Heart left ventricle (tissue), 16 donors: ENCODE data around the gene CSTPP1. TPM values are rescaled to one million over a fixed set of nuclear protein-coding genes. Genes with fewer than 3 reads are reported as not detected.
A peak's percentile ranks its signal among the peaks of the same experiment; 100 is the strongest.

Experiments used
- ATAC-seq, 4 donors: fragments of 200-7000 bp; cut with Tn5 transposase; one replicate each; pipeline ENCODE4 v1.9.1; 2020 to 2022; ENCODE audit warnings: moderate library complexity in 4 of 4, mild to moderate bottlenecking in 3 of 4, moderate number of reproducible peaks in 1 of 4
- DNase-seq, 5 donors: peaks; one replicate each; pipeline ENCODE4 v3.0.0-alpha.2; 2020
- H3K27ac ChIP-seq, 12 donors: fragments of 200-600 bp; sonication (generic) in 4 of 12; one replicate each; pipeline versions ENCODE4 v1.5.0 to v1.8.0; 2016 to 2022; ENCODE audit warnings: mild to moderate bottlenecking in 2 of 12
- H3K27me3 ChIP-seq, 9 donors: fragments of 200-600 bp; sonication (generic) in 2 of 9; one replicate each; pipeline versions ENCODE4 v1.5.1 to v1.8.0; 2016 to 2022; ENCODE audit warnings: mild to moderate bottlenecking in 3 of 9
- H3K36me3 ChIP-seq, 9 donors: fragments of 200-600 bp; sonication (generic) in 2 of 9; one replicate each; pipeline versions ENCODE4 v1.5.0 to v1.8.0; 2018 to 2022; ENCODE audit warnings: mild to moderate bottlenecking in 2 of 9
- H3K4me1 ChIP-seq, 12 donors: fragments of 200-600 bp; sonication (generic) in 4 of 12; one replicate each; pipeline versions ENCODE4 v1.5.0 to v1.8.0; 2016 to 2022; ENCODE audit warnings: mild to moderate bottlenecking in 3 of 12
- H3K4me3 ChIP-seq, 12 donors: fragments of 200-600 bp; sonication (generic) in 4 of 12; one replicate each; pipeline versions ENCODE4 v1.5.0 to v1.8.0; 2017 to 2022; ENCODE audit warnings: mild to moderate bottlenecking in 9 of 12, moderate library complexity in 4 of 12
- H3K9me3 ChIP-seq, 12 donors: fragments of 200-600 bp; sonication (generic) in 4 of 12; one replicate each; pipeline versions ENCODE4 v1.5.0 to v1.8.0; 2016 to 2022; ENCODE audit warnings: mild to moderate bottlenecking in 1 of 12
- POLR2A ChIP-seq, 2 donors: fragments of 450-650 bp; IDR thresholded peaks; one replicate each; pipeline ENCODE4 v1.6.1; 2017; ENCODE audit warnings: antibody characterized with exemption in 2 of 2, mild to moderate bottlenecking in 2 of 2, moderate library complexity in 2 of 2
- WGBS, 4 donors: extraction: QIAGEN DNeasy Blood & Tissue Kit in 2 of 4; methylation state at CpG; one replicate each; pipeline versions ENCODE4 v1.1.5 to v1.1.7; 2013 to 2018; 5-methylcytosine and 5-hydroxymethylcytosine counted together
- intact Hi-C, 10 donors: fragments of 100-400 bp; cut with DNase I; formaldehyde crosslinking; loops; one replicate each; pipeline versions ENCODE4 v1.11.1 to v1.14.2; 2022
- polyA plus RNA-seq, 2 donors: library from polyadenylated mRNA; stranded (reverse); fragments of 200-250 nt; gene quantifications; one replicate each; pipeline ENCODE4 v1.2.3, GENCODE V29; 2013
- total RNA-seq, 9 donors: library from RNA; depleted of rRNA in 2 of 9; stranded (reverse); fragments of >200 nt in 2 of 9; fragmentation: NEBNext Ultra II Directional in 3 of 9; extraction: Animal tissue kit (Norgen Biotek cat#: 25700) in 3 of 9; gene quantifications; one replicate each; pipeline versions ENCODE4 v1.1.0 to v1.2.4, GENCODE V29; 2016 to 2023
- TF ChIP-seq, protein P1 (sequence below), 12 donors: fragments of 200-600 bp; sonication (generic) in 4 of 12; IDR thresholded peaks; one replicate each; pipeline versions ENCODE4 v1.5.0 to v1.8.0; 2018 to 2022; ENCODE audit warnings: antibody characterized with exemption in 12 of 12, mild to moderate bottlenecking in 5 of 12
- donor health status: ischemic (EF 13 %, LVEDD 7.1; RV severe dilation, severe dysfunction).
- donor health status: healthy with polysubstance abuse.
- donor health status: DM: no; HTN: yes; CAD: no.
- donor health status: DM: no; HTN: no; CAD: no.
- donor health status: ischemic (EF 25% LVEDD 6.9; RV normal size, moderate dysfunction).
- donor health status: ischemic (EF 25% LVEDD 5.7; RV mildly dilated, moderate dysfunction).
- donor health status: healthy.
- donor health status: DM: yes; HTN: yes; CAD: no.
- donor health status: ischemic (EF 35%, LVEDD 5.7; RV mildly dilated, moderate dysfunction).
- donor health status: nonischemic (EF 11% LVEDD 7.7; RV severe dilation, severe dysfunction).
- donor health status: DM: yes; HTN: yes; CAD: no.
- donor health status: PGD.
- donor health status: ischemic (EF 29% LVEDD 5.4; RV normal size, mild dysfunction).
- donor health status: nonischemic (EF 23%, LVEDD 6.1; RV moderate dilation, normal function).

Gene CSTPP1
- total and polyA plus RNA-seq, 11 donors: 9.9 to 33.4 (median 14.7) TPM

DNA sequence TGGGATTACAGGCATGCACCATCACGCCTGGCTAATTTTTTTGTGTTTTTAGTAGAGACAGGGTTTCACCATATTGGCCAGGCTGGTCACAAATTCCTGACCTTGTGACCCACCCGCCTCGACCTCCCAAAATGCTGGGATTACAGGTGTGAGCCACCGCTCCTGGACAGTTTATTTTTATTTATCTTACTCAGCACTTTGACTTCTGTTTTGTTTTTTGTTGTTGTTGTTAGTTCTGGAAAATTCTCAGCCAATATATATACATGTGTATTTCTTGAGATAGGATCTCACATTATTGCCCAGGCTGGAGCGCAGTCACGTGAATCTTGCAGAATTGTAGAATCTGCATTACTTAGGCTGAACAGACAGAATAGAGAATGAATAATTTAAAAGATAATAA lies 107.6 kb downstream of the CSTPP1 start:
- no peaks in the 10 kb centered on the region for H3K36me3 ChIP-seq
- H3K9me3 ChIP-seq: no peaks in the 10 kb centered on the region
- H3K4me3 ChIP-seq: no peak overlapping the region
- DNase-seq (no peak), ATAC-seq (no peak)
- H3K4me1 ChIP-seq: no peaks in the 10 kb centered on the region
- H3K27ac ChIP-seq: no peak overlapping the region
- TF ChIP-seq, protein P1, sequence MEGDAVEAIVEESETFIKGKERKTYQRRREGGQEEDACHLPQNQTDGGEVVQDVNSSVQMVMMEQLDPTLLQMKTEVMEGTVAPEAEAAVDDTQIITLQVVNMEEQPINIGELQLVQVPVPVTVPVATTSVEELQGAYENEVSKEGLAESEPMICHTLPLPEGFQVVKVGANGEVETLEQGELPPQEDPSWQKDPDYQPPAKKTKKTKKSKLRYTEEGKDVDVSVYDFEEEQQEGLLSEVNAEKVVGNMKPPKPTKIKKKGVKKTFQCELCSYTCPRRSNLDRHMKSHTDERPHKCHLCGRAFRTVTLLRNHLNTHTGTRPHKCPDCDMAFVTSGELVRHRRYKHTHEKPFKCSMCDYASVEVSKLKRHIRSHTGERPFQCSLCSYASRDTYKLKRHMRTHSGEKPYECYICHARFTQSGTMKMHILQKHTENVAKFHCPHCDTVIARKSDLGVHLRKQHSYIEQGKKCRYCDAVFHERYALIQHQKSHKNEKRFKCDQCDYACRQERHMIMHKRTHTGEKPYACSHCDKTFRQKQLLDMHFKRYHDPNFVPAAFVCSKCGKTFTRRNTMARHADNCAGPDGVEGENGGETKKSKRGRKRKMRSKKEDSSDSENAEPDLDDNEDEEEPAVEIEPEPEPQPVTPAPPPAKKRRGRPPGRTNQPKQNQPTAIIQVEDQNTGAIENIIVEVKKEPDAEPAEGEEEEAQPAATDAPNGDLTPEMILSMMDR (IDR thresholded peaks at IDR 0.05): no peak
- TF ChIP-seq POLR2A (IDR thresholded peaks at IDR 0.05): no peak
- 95 to 98% (median 97%) methylated on average over 6 of the region's 6 CpGs for WGBS, 4 donors
- intact Hi-C loops: no loop called here
- H3K27me3 ChIP-seq: no peaks in the 10 kb centered on the region

DNA sequence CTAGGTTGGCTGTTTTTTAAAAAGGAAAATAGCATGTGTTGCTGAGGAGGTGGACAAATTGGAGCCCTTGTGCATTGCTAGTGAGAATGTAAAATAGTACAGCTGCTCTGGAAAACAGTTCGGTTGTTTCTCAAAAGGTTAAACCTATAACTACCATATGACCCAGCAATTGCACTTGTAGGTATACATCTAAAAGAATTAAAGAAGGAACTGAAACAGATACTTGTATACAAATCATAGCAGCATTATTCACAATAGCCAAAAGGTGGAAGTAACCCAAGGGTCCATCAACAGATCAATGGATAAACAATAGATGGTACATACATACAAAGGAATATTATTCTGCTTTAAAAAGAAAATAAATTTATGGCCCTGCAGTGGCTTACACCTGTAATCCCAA lies 111.4 kb downstream of the CSTPP1 start:
- H3K27ac ChIP-seq: no peak overlapping the region
- DNase-seq (no peak), ATAC-seq (no peak)
- no peaks in the 10 kb centered on the region for H3K27me3 ChIP-seq
- H3K4me3 ChIP-seq: no peak overlapping the region
- WGBS, 4 donors: 97 to 100% (median 99%) methylated on average over 1 of the region's 1 CpG
- no peaks in the 10 kb centered on the region for H3K9me3 ChIP-seq
- intact Hi-C loops: no loop called here
- H3K36me3 ChIP-seq: no peaks in the 10 kb centered on the region
- peaks cover 0 to 6% (median 0%) of the 10 kb centered on the region in 12 donors for H3K4me1 ChIP-seq
- TF ChIP-seq, protein P1 (IDR thresholded peaks at IDR 0.05): no peak
- no peak for TF ChIP-seq POLR2A (IDR thresholded peaks at IDR 0.05)

DNA sequence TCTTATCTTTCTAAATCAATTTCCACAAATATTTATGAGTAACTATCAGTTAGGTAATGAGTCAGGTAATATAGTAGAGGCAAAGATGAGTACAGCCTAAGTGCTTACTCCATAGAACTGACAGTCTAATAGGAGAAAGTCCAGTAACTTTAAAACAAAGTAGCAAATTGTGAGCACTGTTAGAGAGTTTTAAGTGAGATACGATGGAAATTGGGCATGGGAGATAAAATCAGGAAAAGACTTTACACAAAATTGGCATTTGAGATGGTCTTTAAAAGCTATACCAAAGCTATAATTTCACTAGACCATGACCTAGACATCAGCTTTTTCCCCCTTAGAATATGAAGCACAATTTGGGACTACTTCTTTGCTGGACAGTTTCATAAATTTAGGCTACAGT lies 113.7 kb downstream of the CSTPP1 start:
- H3K4me1 ChIP-seq: peaks cover 0 to 6% (median 0%) of the 10 kb centered on the region in 12 donors
- no peak for ATAC-seq
- WGBS, 4 donors: 92 to 98% (median 95%) methylated on average over 1 of the region's 1 CpG
- intact Hi-C loops: no loop called here
- H3K36me3 ChIP-seq: no peaks in the 10 kb centered on the region
- DNase-seq: no peak
- H3K4me3 ChIP-seq: no peak overlapping the region
- no peaks in the 10 kb centered on the region for H3K9me3 ChIP-seq
- TF ChIP-seq POLR2A (IDR thresholded peaks at IDR 0.05): no peak
- TF ChIP-seq, protein P1 (IDR thresholded peaks at IDR 0.05): no peak
- no peaks in the 10 kb centered on the region for H3K27me3 ChIP-seq
- no peak overlapping the region for H3K27ac ChIP-seq

DNA sequence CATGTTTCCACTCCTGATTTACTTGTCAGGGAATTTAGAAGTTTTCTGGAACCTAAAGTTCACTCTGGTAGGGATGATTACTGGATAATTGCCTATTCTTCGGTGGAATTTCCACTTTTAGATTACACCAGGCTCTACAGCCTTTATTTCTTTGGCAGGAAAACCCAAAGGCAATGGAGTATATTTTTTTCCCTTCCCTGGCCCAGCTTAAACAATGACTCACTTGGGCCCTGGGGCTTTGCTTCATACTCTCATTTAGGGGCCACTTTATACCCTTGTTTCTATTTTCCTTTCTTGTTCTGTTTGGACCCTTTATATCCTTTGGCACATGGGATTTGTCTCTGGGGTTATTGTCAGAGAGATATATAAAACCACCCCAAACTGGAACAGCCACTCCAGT lies 114.7 kb downstream of the CSTPP1 start:
- peaks cover 0 to 10% (median 2%) of the 10 kb centered on the region in 12 donors for H3K4me1 ChIP-seq
- TF ChIP-seq, protein P1 (IDR thresholded peaks at IDR 0.05): no peak
- TF ChIP-seq POLR2A (IDR thresholded peaks at IDR 0.05): no peak
- no peak overlapping the region for H3K4me3 ChIP-seq
- ATAC-seq (peak; percentile 60 to 87 (median 74)), DNase-seq (peak in 1 of 5 donors; percentile 31)
- no peaks in the 10 kb centered on the region for H3K27me3 ChIP-seq
- intact Hi-C loops: no loop called here
- no peaks in the 10 kb centered on the region for H3K9me3 ChIP-seq
- peak overlapping the region in 3 of 12 donors; percentile 11 to 51 (median 43) for H3K27ac ChIP-seq
- no peaks in the 10 kb centered on the region for H3K36me3 ChIP-seq
- 38 to 56% (median 39%) methylated on average over 1 of the region's 1 CpG for WGBS, 4 donors
